Subcutaneous abdominal adipose tissue (tissue), 5 donors: ENCODE data around the gene ENTPD5.

Experiments
- H3K27ac ChIP-seq: one replicate; pipeline ENCODE4 v1.7.0; 2013; ENCODE audit warnings: low read depth, mild to moderate bottlenecking, inconsistent platforms, low read length, moderate library complexity
- H3K27me3 ChIP-seq, 5 donors: one replicate each; pipeline ENCODE4 v1.7.0; 2013; ENCODE audit warnings: low read length in 5 of 5, inconsistent platforms in 1 of 5; ENCODE audit not compliant: control insufficient read depth in 5 of 5, insufficient read depth in 4 of 5
- H3K36me3 ChIP-seq, 5 donors: one replicate each; pipeline ENCODE4 v1.7.0; 2013; ENCODE audit warnings: low read length in 5 of 5; ENCODE audit not compliant: control insufficient read depth in 5 of 5, insufficient read depth in 5 of 5
- H3K4me1 ChIP-seq, 5 donors: one replicate each; pipeline ENCODE4 v1.7.0; 2013; ENCODE audit warnings: low read length in 5 of 5, mild to moderate bottlenecking in 3 of 5, moderate library complexity in 1 of 5; ENCODE audit not compliant: control insufficient read depth in 5 of 5, insufficient read depth in 5 of 5
- H3K4me3 ChIP-seq, 5 donors: one replicate each; pipeline ENCODE4 v1.7.0; 2013; ENCODE audit warnings: low read length in 5 of 5, low read depth in 1 of 5
- H3K9ac ChIP-seq, 5 donors: one replicate each; pipeline ENCODE4 v1.7.0; 2013; ENCODE audit warnings: low read length in 5 of 5, mild to moderate bottlenecking in 4 of 5, moderate library complexity in 3 of 5
- H3K9me3 ChIP-seq, 5 donors: one replicate each; pipeline ENCODE4 v1.7.0; 2013; ENCODE audit warnings: low read length in 5 of 5; ENCODE audit not compliant: control insufficient read depth in 5 of 5
- donor health status: healthy.
- donor health status: healthy.
- donor health status: healthy.
- donor health status: healthy.
- donor health status: healthy.

ENTPD5 gene

GRCh38 chr14:73988065-73988464, 31.0 kb downstream of the ENTPD5 start:
- H3K36me3 ChIP-seq: peaks cover 15 to 27% (median 24%) of the 10 kb centered on the region in 5 donors
- H3K27me3 ChIP-seq: no peaks in the 10 kb centered on the region
- no peak overlapping the region for H3K27ac ChIP-seq
- H3K4me3 ChIP-seq: no peak overlapping the region
- no peak overlapping the region for H3K9ac ChIP-seq
- H3K9me3 ChIP-seq: no peaks in the 10 kb centered on the region
- no peaks in the 10 kb centered on the region for H3K4me1 ChIP-seq

- Histone ChIP-seq H3K9ac (no peak overlapping the region), H3K36me3 (peaks cover 14 to 32% (median 22%) of the 10 kb centered on the region in 5 donors), H3K27ac (no peak overlapping the region)
Observed at GRCh38 chr14:73977896-73978295, 41.2 kb downstream of the ENTPD5 start.

GRCh38 chr14:73976125-73976524, 43.0 kb downstream of the ENTPD5 start:
- no peaks in the 10 kb centered on the region for H3K27me3 ChIP-seq
- no peak overlapping the region for H3K27ac ChIP-seq
- no peak overlapping the region for H3K4me3 ChIP-seq
- no peak overlapping the region for H3K9ac ChIP-seq
- H3K9me3 ChIP-seq: no peaks in the 10 kb centered on the region
- H3K36me3 ChIP-seq: peaks cover 14 to 41% (median 30%) of the 10 kb centered on the region in 5 donors
- H3K4me1 ChIP-seq: no peaks in the 10 kb centered on the region

More at GRCh38 chr14:73977896-73978295, 41.2 kb downstream of the ENTPD5 start:
- Histone ChIP-seq H3K27me3 (no peaks in the 10 kb centered on the region), H3K4me3 (no peak overlapping the region), H3K9me3 (no peaks in the 10 kb centered on the region), H3K4me1 (no peaks in the 10 kb centered on the region)

GRCh38 chr14:73973497-73973896, 45.6 kb downstream of the ENTPD5 start:
- H3K27me3 ChIP-seq: no peaks in the 10 kb centered on the region
- H3K9ac ChIP-seq: no peak overlapping the region
- no peak overlapping the region for H3K4me3 ChIP-seq
- H3K27ac ChIP-seq: no peak overlapping the region
- H3K4me1 ChIP-seq: no peaks in the 10 kb centered on the region
- no peaks in the 10 kb centered on the region for H3K9me3 ChIP-seq
- peaks cover 22 to 58% (median 45%) of the 10 kb centered on the region in 5 donors for H3K36me3 ChIP-seq

GRCh38 chr14:73968885-73969284, 50.2 kb downstream of the ENTPD5 start:
- Histone ChIP-seq H3K4me3 (no peak overlapping the region), H3K27me3 (no peaks in the 10 kb centered on the region), H3K9ac (no peak overlapping the region), H3K36me3 (peaks cover 14 to 55% (median 53%) of the 10 kb centered on the region in 5 donors), H3K27ac (no peak overlapping the region), H3K4me1 (no peaks in the 10 kb centered on the region), H3K9me3 (no peaks in the 10 kb centered on the region)

GRCh38 chr14:73965216-73965615, 53.9 kb downstream of the ENTPD5 start:
- no peaks in the 10 kb centered on the region for H3K9me3 ChIP-seq
- H3K9ac ChIP-seq: no peak overlapping the region
- H3K4me3 ChIP-seq: no peak overlapping the region
- no peaks in the 10 kb centered on the region for H3K4me1 ChIP-seq
- no peak overlapping the region for H3K27ac ChIP-seq
- no peaks in the 10 kb centered on the region for H3K27me3 ChIP-seq
- peaks cover 35 to 72% (median 70%) of the 10 kb centered on the region in 5 donors for H3K36me3 ChIP-seq

- Histone ChIP-seq H3K4me3 (no peak overlapping the region), H3K9ac (no peak overlapping the region), H3K27me3 (no peaks in the 10 kb centered on the region), H3K36me3 (peaks cover 41 to 79% (median 73%) of the 10 kb centered on the region in 5 donors), H3K27ac (no peak overlapping the region), H3K4me1 (no peaks in the 10 kb centered on the region), H3K9me3 (no peaks in the 10 kb centered on the region)
Observed at GRCh38 chr14:73961192-73961591, 57.9 kb downstream of the ENTPD5 start.

- H3K27me3 ChIP-seq: no peaks in the 10 kb centered on the region
- no peak overlapping the region for H3K9ac ChIP-seq
- H3K27ac ChIP-seq: no peak overlapping the region
- no peak overlapping the region for H3K4me3 ChIP-seq
- peaks cover 45 to 86% (median 82%) of the 10 kb centered on the region in 5 donors for H3K36me3 ChIP-seq
- no peaks in the 10 kb centered on the region for H3K9me3 ChIP-seq
- no peaks in the 10 kb centered on the region for H3K4me1 ChIP-seq
Observed at GRCh38 chr14:73958591-73958990, 60.5 kb downstream of the ENTPD5 start.

GRCh38 chr14:73955674-73956073, 63.4 kb downstream of the ENTPD5 start:
- Histone ChIP-seq H3K36me3 (peaks cover 31 to 61% (median 57%) of the 10 kb centered on the region in 5 donors), H3K27ac (no peak overlapping the region), H3K27me3 (no peaks in the 10 kb centered on the region), H3K9ac (no peak overlapping the region), H3K4me1 (peaks cover 0 to 5% (median 5%) of the 10 kb centered on the region in 5 donors), H3K9me3 (no peaks in the 10 kb centered on the region), H3K4me3 (no peak overlapping the region)

- Histone ChIP-seq H3K27me3 (no peaks in the 10 kb centered on the region), H3K4me1 (peaks cover 0 to 14% (median 13%) of the 10 kb centered on the region in 5 donors), H3K9me3 (no peaks in the 10 kb centered on the region), H3K36me3 (peaks cover 19 to 42% (median 38%) of the 10 kb centered on the region in 5 donors), H3K9ac (no peak overlapping the region), H3K27ac (no peak overlapping the region), H3K4me3 (no peak overlapping the region)
Observed at GRCh38 chr14:73953731-73954130, 65.4 kb downstream of the ENTPD5 start.
